ENCODE results near the gene OGN. TPM values are rescaled to one million over a fixed set of nuclear protein-coding genes. Genes with fewer than 3 reads are reported as not detected.

The OGN gene
- 10 to 100 TPM in 6 of 9 donors, 1 to 10 TPM in 3; 3.0 to 33.2 (median 14.5) TPM for total RNA-seq
- polyA plus RNA-seq = 10 to 100 TPM in 2 of 3 donors, 1 to 10 TPM in 1; 7.7 to 21.1 (median 13.9) TPM
- long read RNA-seq, donor 1, partial matches to known transcripts = 10 of 10 reads
- long read RNA-seq, donor 1, other reads (novel, unspliced or antisense) = 0 of 10 reads
- long read RNA-seq, donor 2, partial matches to known transcripts = 0 of 1 reads
- long read RNA-seq, donor 2, other reads (novel, unspliced or antisense) = 0 of 1 reads
- long read RNA-seq, donor 3, partial matches to known transcripts = 0 of 1 reads
- long read RNA-seq, donor 3, other reads (novel, unspliced or antisense) = 0 of 1 reads
- long read RNA-seq, donor 4 = 0 reads
- long read RNA-seq, donor 5, partial matches to known transcripts = 1 of 1 reads
- long read RNA-seq, donor 5, other reads (novel, unspliced or antisense) = 0 of 1 reads
- long read RNA-seq, donor 6, partial matches to known transcripts = 1 of 2 reads
- long read RNA-seq, donor 6, other reads (novel, unspliced or antisense) = 0 of 2 reads
- long read RNA-seq, donor 7, partial matches to known transcripts = 0 of 2 reads
- long read RNA-seq, donor 7, other reads (novel, unspliced or antisense) = 0 of 2 reads
- long read RNA-seq, donor 8, partial matches to known transcripts = 10 of 12 reads
- long read RNA-seq, donor 8, other reads (novel, unspliced or antisense) = 0 of 12 reads
- long read RNA-seq, donor 9, partial matches to known transcripts = 5 of 6 reads
- long read RNA-seq, donor 9, other reads (novel, unspliced or antisense) = 0 of 6 reads
- long read RNA-seq, donor 10, partial matches to known transcripts = 0 of 3 reads
- long read RNA-seq, donor 10, other reads (novel, unspliced or antisense) = 0 of 3 reads

DNA sequence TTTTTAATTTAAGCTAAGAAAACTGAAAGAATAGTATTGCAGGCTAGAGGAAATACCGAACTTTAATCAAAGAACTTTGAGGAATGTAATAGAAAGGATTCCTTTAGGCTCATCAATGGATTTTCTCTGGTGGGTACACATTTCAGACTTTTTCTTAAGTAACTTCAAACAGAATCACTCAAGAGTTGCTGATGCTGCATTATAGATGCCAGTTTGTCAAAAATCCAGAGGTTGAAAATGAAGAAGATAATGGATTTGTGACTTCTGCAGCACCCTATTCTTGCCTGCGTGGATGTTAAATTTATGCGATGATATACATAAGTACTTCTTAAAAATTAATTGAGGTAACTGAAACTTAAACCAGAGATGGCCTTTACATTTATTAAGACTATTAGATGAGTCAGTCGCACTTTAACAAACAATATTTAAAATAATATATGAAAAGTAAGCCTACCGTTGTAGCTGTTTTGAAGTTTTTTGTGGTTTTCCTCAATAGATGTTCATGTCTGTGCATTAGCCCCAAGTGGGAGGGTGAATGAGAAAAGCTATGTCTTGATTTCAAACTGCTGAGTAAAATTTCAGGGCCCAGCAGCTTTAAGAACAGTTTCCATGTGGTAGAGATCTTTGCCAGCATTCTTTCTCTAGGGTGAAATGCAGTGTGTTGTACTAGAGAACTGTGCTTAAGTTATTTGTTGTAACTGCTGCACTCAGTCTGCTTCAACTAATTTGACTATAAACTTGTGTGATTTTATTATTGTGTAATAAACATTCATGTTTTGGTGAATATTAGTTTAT lies at the start of gene OGN:
OGN (minus strand) TSS at position 537 of the 795 bp plus-strand sequence. CDS start 1,171 bp downstream, outside the sequence.
- H3K27me3 ChIP-seq = no peaks in the 10 kb centered on the region
- H3K27ac ChIP-seq = no peak within 1 kb of the TSS
- no peaks in the 10 kb centered on the region for H3K36me3 ChIP-seq (replicated peaks in 1 of 2)
- peak within 1 kb of the TSS in 1 of 4 donors; percentile 28 for H3K4me3 ChIP-seq
- intact Hi-C loops (cut with DNase I) = no loop called here
- TF ChIP-seq POLR2A (IDR thresholded peaks at IDR 0.05) (no peak), CTCF (IDR thresholded peaks at IDR 0.05) (no peak)
- peaks cover 0 to 19% of the 10 kb centered on the region in 2 donors for H3K4me1 ChIP-seq (replicated peaks in 1 of 2)
- WGBS, 4 donors = 77 to 88% (median 81%) methylated on average over 5 of the region's 5 CpGs
- no peaks in the 10 kb centered on the region for H3K9me3 ChIP-seq (replicated peaks in 1 of 3)
- DNase-seq = no peak

GRCh38 chr9:92446536-92446935 lies 42.2 kb upstream of the OGN start:
- H3K27me3 ChIP-seq = no peaks in the 10 kb centered on the region
- intact Hi-C loops (cut with DNase I) = loop anchor here in 1 of 2 donors (10.0 kb wide), 1 partner anchor 188 kb away; no protein-coding TSS in a partner anchor
- no peaks in the 10 kb centered on the region for H3K4me1 ChIP-seq (replicated peaks in 1 of 2)

GRCh38 chr9:92444841-92445240 lies 40.5 kb upstream of the OGN start:
- intact Hi-C loops (cut with DNase I) = loop anchor here in 1 of 2 donors (10.0 kb wide), 1 partner anchor 190 kb away; no protein-coding TSS in a partner anchor
- WGBS, 4 donors = 80 to 100% (median 94%) methylated on average over 1 to 4 of the region's 4 CpGs

More at GRCh38 chr9:92446536-92446935, 42.2 kb upstream of the OGN start:
- TF ChIP-seq POLR2A (IDR thresholded peaks at IDR 0.05) = no peak
- TF ChIP-seq CTCF (IDR thresholded peaks at IDR 0.05) = no peak
- H3K4me3 ChIP-seq = no peak overlapping the region
- no peak for DNase-seq
- no peaks in the 10 kb centered on the region for H3K36me3 ChIP-seq (replicated peaks in 1 of 2)
- H3K27ac ChIP-seq = no peak overlapping the region
- H3K9me3 ChIP-seq (replicated peaks in 1 of 3) = no peaks in the 10 kb centered on the region

More at GRCh38 chr9:92444841-92445240, 40.5 kb upstream of the OGN start:
- no peak overlapping the region for H3K27ac ChIP-seq
- no peaks in the 10 kb centered on the region for H3K27me3 ChIP-seq
- no peaks in the 10 kb centered on the region for H3K36me3 ChIP-seq (replicated peaks in 1 of 2)
- no peaks in the 10 kb centered on the region for H3K4me1 ChIP-seq (replicated peaks in 1 of 2)
- no peaks in the 10 kb centered on the region for H3K9me3 ChIP-seq (replicated peaks in 1 of 3)
- TF ChIP-seq CTCF (IDR thresholded peaks at IDR 0.05) (no peak), POLR2A (IDR thresholded peaks at IDR 0.05) (no peak)
- no peak overlapping the region for H3K4me3 ChIP-seq
- no peak for DNase-seq
